Measurements from ENCODE around the gene SLC28A2.
A peak's percentile ranks its signal among the peaks of the same experiment; 100 is the strongest.
"Not testable (repeated sequence)": the region's sequence is repeated elsewhere in the genome, so short reads cannot be mapped to it uniquely, and the experiment has no call there.

SLC28A2 gene, protein sequence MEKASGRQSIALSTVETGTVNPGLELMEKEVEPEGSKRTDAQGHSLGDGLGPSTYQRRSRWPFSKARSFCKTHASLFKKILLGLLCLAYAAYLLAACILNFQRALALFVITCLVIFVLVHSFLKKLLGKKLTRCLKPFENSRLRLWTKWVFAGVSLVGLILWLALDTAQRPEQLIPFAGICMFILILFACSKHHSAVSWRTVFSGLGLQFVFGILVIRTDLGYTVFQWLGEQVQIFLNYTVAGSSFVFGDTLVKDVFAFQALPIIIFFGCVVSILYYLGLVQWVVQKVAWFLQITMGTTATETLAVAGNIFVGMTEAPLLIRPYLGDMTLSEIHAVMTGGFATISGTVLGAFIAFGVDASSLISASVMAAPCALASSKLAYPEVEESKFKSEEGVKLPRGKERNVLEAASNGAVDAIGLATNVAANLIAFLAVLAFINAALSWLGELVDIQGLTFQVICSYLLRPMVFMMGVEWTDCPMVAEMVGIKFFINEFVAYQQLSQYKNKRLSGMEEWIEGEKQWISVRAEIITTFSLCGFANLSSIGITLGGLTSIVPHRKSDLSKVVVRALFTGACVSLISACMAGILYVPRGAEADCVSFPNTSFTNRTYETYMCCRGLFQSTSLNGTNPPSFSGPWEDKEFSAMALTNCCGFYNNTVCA

DNA sequence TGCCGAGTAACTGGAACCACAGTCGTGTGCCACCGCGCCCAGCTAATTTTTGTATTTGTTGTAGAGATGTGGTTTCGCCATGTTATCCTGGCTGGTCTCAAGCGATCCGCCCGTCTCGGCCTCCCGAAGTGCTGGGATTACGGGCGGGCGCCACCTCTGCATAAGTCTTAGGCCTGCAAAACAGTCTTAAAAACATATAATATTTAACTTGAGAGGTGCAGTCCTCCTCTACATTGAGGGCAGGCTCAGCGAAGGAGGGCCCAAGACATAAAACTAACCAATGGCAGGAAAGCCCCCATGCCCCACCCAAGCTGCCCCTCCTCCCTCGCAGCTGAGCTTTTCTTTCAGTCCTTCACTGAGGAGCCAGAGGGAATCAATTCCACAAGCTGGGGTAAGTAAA, at the start of gene SLC28A2:
TSS of gene SLC28A2 (plus strand) at position 347 of the 400 bp plus-strand sequence. CDS start 982 bp downstream, outside the sequence.
- DNase-seq (ENCODE audit: low spot score), result no peak

DNA sequence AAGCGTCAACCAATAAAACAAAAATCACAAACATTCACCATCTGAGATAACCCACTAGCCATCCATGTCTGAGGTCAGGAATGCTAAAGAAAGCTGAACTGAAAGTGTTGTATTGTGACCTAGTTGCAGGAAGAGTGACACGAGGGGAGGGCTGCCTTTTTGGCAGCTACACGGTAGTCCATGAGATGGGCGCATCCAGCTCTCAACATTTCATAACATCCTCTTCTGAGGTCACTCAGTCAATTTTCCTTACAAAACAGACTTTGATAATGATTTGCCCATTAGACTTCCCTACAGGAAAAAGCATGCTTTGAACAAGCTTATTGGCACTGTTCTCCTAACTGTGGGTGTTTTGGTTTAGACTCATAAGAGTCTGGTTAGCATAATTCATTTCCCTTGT, 48.9 kb upstream of the SLC28A2 start:
- no peak for DNase-seq (ENCODE audit: low spot score)

DNA sequence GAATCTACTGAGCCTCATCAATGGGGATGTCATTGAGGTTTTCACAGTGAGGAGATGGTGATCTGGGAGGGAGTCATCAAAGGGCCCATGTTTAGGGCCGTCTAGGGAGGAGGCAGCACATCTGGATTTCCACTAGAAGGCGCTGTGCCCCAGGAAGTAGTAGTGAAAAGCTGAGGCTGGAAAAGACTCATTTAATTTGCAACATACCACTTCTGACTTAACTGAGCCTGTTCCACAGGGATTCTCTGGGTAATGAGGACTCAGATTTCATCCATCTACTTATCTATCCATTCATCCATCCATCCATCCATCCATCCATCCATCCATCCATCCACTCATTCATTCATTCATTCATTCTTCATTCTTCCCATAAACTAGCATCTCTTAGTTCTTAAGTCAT, 46.8 kb upstream of the SLC28A2 start:
- peak; percentile 64 for DNase-seq (ENCODE audit: low spot score)

DNA sequence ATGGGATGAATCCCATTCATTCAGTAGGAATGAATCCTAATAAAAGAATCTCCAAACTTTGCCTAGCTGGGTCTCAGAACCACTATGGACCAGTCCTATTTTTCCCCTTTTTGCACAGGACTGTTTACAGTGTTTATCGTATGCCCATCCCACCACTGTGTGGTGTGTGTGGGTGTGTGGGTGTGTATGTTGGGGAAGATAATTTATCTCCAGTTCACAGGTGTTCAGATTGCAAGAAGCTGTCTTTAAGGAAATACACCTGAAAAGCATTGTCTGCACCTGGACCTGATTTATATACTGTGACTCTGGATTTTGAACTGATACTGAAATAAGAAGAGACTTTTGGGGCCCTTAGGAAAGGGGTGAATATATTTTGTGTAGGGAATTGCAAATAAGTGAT, 39.5 kb upstream of the SLC28A2 start:
- DNase-seq (ENCODE audit: low spot score), result no peak

GRCh38 chr15:45221053-45221599, 30.9 kb upstream of the SLC28A2 start:
- DNase-seq (ENCODE audit: low spot score), result no peak

DNA sequence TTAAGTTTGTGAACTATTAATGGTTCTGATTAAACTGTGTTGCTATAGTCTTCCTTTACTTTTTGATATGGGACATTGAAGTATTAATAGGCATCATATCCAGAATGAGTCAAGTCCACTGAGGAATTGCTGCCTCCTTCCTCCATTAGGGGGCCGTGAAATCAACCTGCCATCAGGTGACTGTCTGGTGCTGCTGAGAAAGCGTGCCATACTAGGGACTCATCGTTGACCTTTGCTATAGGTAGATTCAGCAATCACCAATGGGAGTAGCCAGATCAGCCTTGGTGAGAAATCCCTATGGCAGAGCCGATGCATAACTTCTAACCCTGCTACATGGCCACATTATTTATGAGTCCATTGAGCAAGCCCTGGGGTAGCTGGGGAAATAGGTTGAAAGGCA, 30.1 kb upstream of the SLC28A2 start:
- DNase-seq (ENCODE audit: low spot score), result no peak

GRCh38 chr15:45224621-45225217, 27.3 kb upstream of the SLC28A2 start:
- no peak for DNase-seq (ENCODE audit: low spot score)

GRCh38 chr15:45225506-45226273, 26.3 kb upstream of the SLC28A2 start:
- DNase-seq (ENCODE audit: low spot score), result no peak

DNA sequence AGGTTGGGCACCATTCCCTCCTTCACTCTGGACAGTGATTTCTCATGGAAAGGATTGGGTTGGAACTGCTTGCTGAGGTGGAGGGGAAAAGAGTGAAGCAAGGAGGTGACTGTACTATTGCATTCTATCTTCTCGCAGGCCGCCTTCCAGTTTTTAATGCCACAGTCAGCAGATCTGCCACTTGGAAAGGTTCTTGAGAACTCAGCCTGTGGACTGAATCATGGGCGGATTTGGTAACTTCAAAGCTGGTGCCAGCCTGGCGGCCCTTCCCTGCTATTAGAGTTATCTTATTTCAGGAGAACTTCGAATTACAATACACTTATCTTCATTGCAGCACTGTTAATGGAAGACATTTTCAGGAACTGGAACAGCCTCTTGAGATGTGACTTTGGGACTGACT, 23.1 kb upstream of the SLC28A2 start:
- DNase-seq (ENCODE audit: low spot score), result no peak

DNA sequence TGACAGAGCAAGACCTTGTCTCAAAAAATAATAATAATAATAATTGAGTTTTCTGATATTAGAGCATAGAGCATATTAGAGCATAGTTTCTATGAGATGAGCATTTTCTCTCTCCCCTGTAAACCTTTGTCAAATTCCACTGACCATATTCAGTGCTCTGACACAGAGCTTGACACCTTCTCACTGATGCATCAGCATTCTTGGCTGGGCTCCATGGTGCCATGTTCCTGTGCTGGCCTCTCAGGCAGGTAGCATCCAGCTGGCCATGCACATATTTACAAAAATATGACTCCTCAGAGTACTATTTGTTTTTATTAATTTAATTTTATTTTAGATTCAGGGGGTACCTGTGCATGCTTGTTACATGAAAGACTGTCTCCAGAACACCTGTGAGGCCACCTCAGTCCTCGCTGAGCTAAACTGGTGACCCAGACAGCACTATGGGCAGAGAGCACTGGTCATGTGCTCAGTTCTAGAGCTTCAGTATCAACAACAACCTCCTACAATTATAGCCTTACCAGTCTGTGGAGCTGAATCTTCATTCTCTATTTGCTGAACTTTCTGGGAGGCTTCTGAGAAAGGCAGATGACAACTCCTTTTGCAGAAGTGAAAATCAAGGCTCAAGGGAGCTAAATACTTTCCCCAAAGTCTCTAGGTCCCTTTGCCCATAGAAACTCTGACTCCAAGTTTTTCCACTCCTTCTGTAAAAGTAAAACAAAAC, 21.6 kb upstream of the SLC28A2 start:
- DNase-seq (ENCODE audit: low spot score), result no peak

DNA sequence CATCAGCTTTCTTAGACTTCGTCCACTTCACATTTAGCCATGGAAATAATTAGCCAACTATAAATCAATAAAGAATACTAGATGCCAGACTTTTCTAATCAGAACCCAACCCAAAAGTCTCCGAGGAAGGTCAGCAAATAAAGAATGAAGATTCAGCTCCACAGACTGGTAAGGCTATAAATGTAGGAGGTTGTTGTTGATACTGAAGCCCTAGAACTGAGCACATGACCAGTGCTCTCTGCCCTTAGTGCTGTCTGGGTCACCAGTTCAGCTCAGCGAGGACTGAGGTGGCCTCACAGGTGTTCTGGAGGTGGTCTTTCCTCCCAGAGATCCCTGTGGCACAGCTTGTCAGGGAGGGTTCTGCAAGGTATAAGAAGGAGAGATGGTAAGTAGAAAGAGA, 20.9 kb upstream of the SLC28A2 start:
- DNase-seq (ENCODE audit: low spot score), result no peak

GRCh38 chr15:45231864-45232562, 20.0 kb upstream of the SLC28A2 start:
- no peak for DNase-seq (ENCODE audit: low spot score)

- DNase-seq (ENCODE audit: low spot score), result no peak
Observed at GRCh38 chr15:45234562-45235235, 17.3 kb upstream of the SLC28A2 start.

DNA sequence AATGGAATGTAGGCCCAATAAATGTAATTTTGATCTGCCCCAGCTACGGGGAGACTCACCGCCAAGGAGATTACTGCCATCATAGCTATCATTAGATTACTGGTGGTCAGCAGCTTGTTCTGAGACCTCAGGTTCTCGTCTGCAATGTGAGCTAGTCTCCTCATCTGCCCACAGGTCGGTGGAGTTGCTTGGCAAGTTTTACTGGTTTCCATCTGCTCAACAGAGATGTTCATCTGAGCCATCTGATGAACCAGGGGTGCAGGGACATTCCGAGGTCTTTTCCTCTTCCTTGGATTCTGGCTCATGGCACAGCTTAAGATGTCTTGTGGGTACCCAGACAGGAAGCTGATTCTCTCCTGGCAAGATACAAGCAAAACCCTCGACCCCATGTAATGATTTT, 15.2 kb upstream of the SLC28A2 start:
- DNase-seq (ENCODE audit: low spot score), result not testable (repeated sequence)

- no peak for DNase-seq (ENCODE audit: low spot score)
Observed at GRCh38 chr15:45242289-45242688, 9.7 kb upstream of the SLC28A2 start.

DNA sequence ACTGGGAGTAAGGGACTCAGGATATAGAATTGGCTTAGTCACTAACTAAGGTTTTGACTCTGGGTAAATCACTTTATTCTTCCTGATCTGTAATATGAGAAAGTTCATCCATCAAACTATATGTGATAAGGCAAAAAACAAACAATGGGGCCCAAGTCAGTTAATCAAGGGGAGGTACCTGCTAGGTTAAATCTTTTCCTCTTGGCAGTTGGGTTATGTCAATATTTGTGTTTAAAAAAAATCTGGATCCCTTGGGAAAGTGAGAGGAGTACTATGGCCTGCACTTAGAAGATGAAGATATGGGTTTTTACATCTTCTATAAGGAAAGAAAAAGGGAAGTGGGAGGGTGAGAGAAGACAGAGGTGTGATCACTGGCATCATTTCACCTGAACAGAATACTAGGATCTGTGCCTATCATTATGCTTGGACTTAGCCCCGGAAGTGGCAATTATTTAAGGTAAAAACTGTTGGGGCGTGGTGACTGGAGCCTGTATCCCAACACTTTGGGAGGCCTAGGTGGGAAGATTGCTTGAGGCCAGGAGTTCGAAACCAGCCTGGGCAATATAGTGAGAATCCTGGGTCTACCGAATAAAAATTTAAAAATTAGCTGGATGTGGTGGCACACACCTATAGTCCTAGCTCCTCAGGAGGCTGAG, 2.8 kb upstream of the SLC28A2 start:
- no peak for DNase-seq (ENCODE audit: low spot score)

GRCh38 chr15:45253330-45253729, 1.3 kb downstream of the SLC28A2 start:
- DNase-seq (ENCODE audit: low spot score), result no peak

GRCh38 chr15:45254405-45254804, 2.4 kb downstream of the SLC28A2 start:
- no peak for DNase-seq (ENCODE audit: low spot score)

DNA sequence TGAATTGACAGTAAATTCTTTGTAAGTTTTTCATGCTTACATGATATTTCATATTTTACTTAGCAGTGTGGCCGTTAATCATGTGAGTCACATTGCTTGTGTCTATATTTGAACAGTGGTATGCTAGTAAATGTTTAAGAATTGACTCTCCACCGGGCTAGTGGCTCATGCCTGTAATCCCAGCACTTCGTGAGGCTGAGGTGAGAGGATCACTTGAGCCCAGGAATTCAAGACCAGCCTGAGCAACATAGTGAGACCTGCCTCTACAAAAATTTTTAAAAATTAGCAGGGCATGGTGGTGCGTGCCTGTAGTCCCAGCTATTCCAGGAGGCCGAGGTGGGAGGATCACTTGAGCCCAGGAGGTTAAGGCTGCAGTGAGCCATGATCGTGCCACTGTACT, 2.8 kb downstream of the SLC28A2 start:
- DNase-seq (ENCODE audit: low spot score), result not testable (repeated sequence)

GRCh38 chr15:45259796-45260195, 7.8 kb downstream of the SLC28A2 start:
- no peak for DNase-seq (ENCODE audit: low spot score)
